ENCODE measurements around the gene GAS2L3.
"Not testable (repeated sequence)": the region's sequence is repeated elsewhere in the genome, so short reads cannot be mapped to it uniquely, and the experiment has no call there.

The GAS2L3 gene

GRCh38 chr12:100576331-100577036, 3.0 kb downstream of the GAS2L3 start:
- no peak for DNase-seq

- no peak for DNase-seq
Measured at GRCh38 chr12:100578923-100579322, 5.4 kb downstream of the GAS2L3 start.

GRCh38 chr12:100579844-100580243, 6.4 kb downstream of the GAS2L3 start:
- no peak for DNase-seq

GRCh38 chr12:100584256-100584655, 10.8 kb downstream of the GAS2L3 start:
- no peak for DNase-seq

- DNase-seq: no peak
Measured at GRCh38 chr12:100591979-100592378, 18.5 kb downstream of the GAS2L3 start.

- no peak for DNase-seq
Measured at GRCh38 chr12:100593490-100593889, 20.0 kb downstream of the GAS2L3 start.

- no peak for DNase-seq
Measured at GRCh38 chr12:100601626-100602025, 28.1 kb downstream of the GAS2L3 start.

- not testable (repeated sequence) for DNase-seq
Measured at GRCh38 chr12:100602997-100603396, 29.5 kb downstream of the GAS2L3 start.

- no peak for DNase-seq
Measured at GRCh38 chr12:100608776-100609175, 35.3 kb downstream of the GAS2L3 start.

- no peak for DNase-seq
Measured at GRCh38 chr12:100610666-100611430, 37.4 kb downstream of the GAS2L3 start.

- DNase-seq: no peak
Measured at GRCh38 chr12:100612606-100613005, 39.1 kb downstream of the GAS2L3 start.

GRCh38 chr12:100624571-100624970, 51.1 kb downstream of the GAS2L3 start:
- no peak for DNase-seq

GRCh38 chr12:100632445-100632892, 59.0 kb downstream of the GAS2L3 start:
- DNase-seq: no peak

- not testable (repeated sequence) for DNase-seq
Measured at GRCh38 chr12:100633082-100633785, 59.8 kb downstream of the GAS2L3 start.

- no peak for DNase-seq
Measured at GRCh38 chr12:100643246-100643645, 69.8 kb downstream of the GAS2L3 start.

GRCh38 chr12:100646896-100647295, 73.4 kb downstream of the GAS2L3 start:
- no peak for DNase-seq

- no peak for DNase-seq
Measured at GRCh38 chr12:100651108-100651507, 77.6 kb downstream of the GAS2L3 start.

GRCh38 chr12:100651694-100652093, 78.2 kb downstream of the GAS2L3 start:
- DNase-seq: no peak

- no peak for DNase-seq
Measured at GRCh38 chr12:100652488-100652887, 79.0 kb downstream of the GAS2L3 start.

GRCh38 chr12:100656141-100656540, 82.7 kb downstream of the GAS2L3 start:
- DNase-seq: no peak

GRCh38 chr12:100656856-100657255, 83.4 kb downstream of the GAS2L3 start:
- no peak for DNase-seq

- no peak for DNase-seq
Measured at GRCh38 chr12:100661300-100661951, 87.9 kb downstream of the GAS2L3 start.

GRCh38 chr12:100666588-100666987, 93.1 kb downstream of the GAS2L3 start:
- no peak for DNase-seq
